ENCODE results near the gene HERC4. TPM values are rescaled to one million over a fixed set of nuclear protein-coding genes. Genes with fewer than 3 reads are reported as not detected.
A peak's percentile ranks its signal among the peaks of the same experiment; 100 is the strongest.

Gene HERC4
- total and polyA plus RNA-seq, 8 donors, result 11.2 to 30.7 (median 14.1) TPM

GRCh38 chr10:68108653-68109052 is 33.6 kb upstream of the HERC4 start:
- Histone ChIP-seq H3K4me3 (peak overlapping the region in 1 of 4 donors; percentile 6), H3K36me3 (no peaks in the 10 kb centered on the region), H3K4me1 (peaks cover 7 to 18% (median 11%) of the 10 kb centered on the region in 3 donors), H3K27ac (peak overlapping the region in 1 of 4 donors; percentile 8), H3K27me3 (no peaks in the 10 kb centered on the region), H3K9me3 (no peaks in the 10 kb centered on the region)
- ATAC-seq (no peak), DNase-seq (no peak), FAIRE-seq (no peak)
- intact Hi-C loops (cut with DNase I), result no loop called here
- TF ChIP-seq, protein P1, sequence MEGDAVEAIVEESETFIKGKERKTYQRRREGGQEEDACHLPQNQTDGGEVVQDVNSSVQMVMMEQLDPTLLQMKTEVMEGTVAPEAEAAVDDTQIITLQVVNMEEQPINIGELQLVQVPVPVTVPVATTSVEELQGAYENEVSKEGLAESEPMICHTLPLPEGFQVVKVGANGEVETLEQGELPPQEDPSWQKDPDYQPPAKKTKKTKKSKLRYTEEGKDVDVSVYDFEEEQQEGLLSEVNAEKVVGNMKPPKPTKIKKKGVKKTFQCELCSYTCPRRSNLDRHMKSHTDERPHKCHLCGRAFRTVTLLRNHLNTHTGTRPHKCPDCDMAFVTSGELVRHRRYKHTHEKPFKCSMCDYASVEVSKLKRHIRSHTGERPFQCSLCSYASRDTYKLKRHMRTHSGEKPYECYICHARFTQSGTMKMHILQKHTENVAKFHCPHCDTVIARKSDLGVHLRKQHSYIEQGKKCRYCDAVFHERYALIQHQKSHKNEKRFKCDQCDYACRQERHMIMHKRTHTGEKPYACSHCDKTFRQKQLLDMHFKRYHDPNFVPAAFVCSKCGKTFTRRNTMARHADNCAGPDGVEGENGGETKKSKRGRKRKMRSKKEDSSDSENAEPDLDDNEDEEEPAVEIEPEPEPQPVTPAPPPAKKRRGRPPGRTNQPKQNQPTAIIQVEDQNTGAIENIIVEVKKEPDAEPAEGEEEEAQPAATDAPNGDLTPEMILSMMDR (IDR thresholded peaks at IDR 0.05), result no peak
- 88 to 91% methylated on average over 11 of the region's 11 CpGs for WGBS, 2 donors

DNA sequence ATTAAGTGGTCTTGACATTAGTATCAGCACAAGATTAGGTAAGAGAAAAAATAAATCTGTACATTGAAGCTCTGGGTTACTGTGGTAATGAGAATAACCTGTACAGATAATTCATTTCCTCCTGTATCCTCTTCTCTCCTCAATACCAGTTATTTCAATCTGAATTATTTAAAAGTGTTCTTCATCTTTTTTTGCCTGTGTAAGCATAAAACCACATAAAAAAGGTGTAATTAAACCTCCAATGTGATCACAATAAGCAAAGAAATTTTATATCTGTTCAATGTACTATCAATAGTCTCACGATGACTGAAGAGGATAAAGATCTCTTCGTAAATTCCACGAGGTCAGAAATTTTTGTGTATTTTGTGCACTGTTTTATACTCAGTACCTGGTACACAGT is 33.0 kb upstream of the HERC4 start:
- ATAC-seq, result peak in 1 of 4 donors; percentile 7

DNA sequence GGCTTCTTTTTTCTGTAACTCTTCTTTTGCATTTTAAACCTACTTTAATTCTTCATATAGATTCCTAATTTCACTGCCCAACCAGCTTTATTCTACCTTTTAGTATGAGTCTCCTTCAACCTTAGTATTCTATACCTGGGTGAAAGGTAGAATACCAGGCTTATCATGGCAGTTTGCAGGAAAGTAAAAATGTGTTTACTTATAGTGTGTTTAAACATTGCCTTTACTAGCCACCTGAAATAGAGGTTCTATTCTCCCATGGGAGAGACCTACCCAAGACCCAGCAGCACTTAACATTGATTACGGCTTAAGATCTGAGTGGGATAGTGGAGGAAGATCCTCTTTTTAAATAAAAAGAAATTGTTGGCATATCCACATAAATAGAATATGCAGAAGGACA is 32.6 kb upstream of the HERC4 start:
- no peaks in the 10 kb centered on the region for H3K27me3 ChIP-seq
- TF ChIP-seq, protein P1 (IDR thresholded peaks at IDR 0.05), result no peak
- intact Hi-C loops (cut with DNase I), result no loop called here
- peak overlapping the region in 1 of 4 donors; percentile 3 for H3K4me3 ChIP-seq
- no peaks in the 10 kb centered on the region for H3K9me3 ChIP-seq
- DNase-seq (no peak), FAIRE-seq (no peak), ATAC-seq (peak in 3 of 4 donors; percentile 64 to 80 (median 77))
- H3K4me1 ChIP-seq, result peaks cover 7 to 18% (median 11%) of the 10 kb centered on the region in 3 donors
- peak overlapping the region in 2 of 4 donors; percentile 5 to 35 for H3K27ac ChIP-seq
- H3K36me3 ChIP-seq, result no peaks in the 10 kb centered on the region
- WGBS, 2 donors, result 39 to 53% methylated on average over 1 of the region's 1 CpG

More for the DNA sequence above, 33.0 kb upstream of the HERC4 start:
- no peak overlapping the region for H3K4me3 ChIP-seq
- DNase-seq (no peak), FAIRE-seq (no peak)
- intact Hi-C loops (cut with DNase I), result no loop called here
- TF ChIP-seq, protein P1 (IDR thresholded peaks at IDR 0.05), result no peak
- no peaks in the 10 kb centered on the region for H3K27me3 ChIP-seq
- no peaks in the 10 kb centered on the region for H3K9me3 ChIP-seq
- peak overlapping the region in 2 of 4 donors; percentile 5 to 35 for H3K27ac ChIP-seq
- peaks cover 7 to 18% (median 11%) of the 10 kb centered on the region in 3 donors for H3K4me1 ChIP-seq
- no peaks in the 10 kb centered on the region for H3K36me3 ChIP-seq
- 37 to 43% methylated on average over 3 of the region's 3 CpGs for WGBS, 2 donors

DNA sequence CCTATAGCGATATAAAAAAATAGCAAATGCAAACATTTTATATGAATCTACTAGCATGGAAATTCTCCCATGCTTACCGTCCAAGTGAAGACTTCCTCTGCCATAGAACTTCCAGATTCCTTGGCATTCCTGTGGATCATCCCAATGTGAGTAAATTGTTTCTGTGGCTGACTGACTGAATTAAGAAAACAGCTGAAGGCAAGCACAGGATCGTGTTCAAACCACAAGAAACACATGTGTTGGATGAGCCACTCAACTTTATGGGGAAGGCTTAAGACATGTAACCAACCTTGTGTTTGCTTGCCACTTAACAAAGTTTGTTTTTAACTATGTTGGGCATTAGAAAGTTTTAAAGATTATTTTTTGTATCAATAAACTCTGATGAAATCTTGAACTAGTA is 31.6 kb upstream of the HERC4 start:
- WGBS, 2 donors, result 63 to 66% methylated on average over 3 of the region's 3 CpGs
- peak in 2 of 4 donors; percentile 6 to 41 for ATAC-seq
- no peaks in the 10 kb centered on the region for H3K9me3 ChIP-seq
- H3K27ac ChIP-seq, result peak overlapping the region in 1 of 4 donors; percentile 3
- TF ChIP-seq, protein P1 (IDR thresholded peaks at IDR 0.05), result no peak
- intact Hi-C loops (cut with DNase I), result no loop called here
- no peak for DNase-seq
- no peaks in the 10 kb centered on the region for H3K36me3 ChIP-seq
- H3K4me3 ChIP-seq, result no peak overlapping the region
- FAIRE-seq, result no peak
- H3K27me3 ChIP-seq, result no peaks in the 10 kb centered on the region
- peaks cover 7 to 18% (median 11%) of the 10 kb centered on the region in 3 donors for H3K4me1 ChIP-seq

DNA sequence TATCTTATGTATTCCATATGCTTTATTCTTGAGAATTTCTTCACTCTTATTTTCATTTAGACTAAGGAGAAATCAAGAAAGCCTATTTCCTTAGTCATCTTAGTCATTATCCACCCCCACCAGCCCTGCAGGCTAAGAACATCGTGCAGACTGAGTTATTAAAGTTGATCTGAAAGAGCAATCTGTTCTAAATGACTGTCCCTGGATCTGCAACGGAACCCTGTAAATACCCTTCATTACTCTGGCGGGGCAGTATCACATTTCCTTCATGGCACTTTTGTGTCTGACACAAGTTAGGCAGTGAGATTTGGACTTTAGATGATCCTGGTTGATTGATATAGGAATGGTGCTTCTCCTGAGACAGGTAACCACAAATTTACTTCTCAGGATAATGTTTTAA is 30.7 kb upstream of the HERC4 start:
- TF ChIP-seq, protein P1 (IDR thresholded peaks at IDR 0.05), result no peak
- Histone ChIP-seq H3K4me1 (peaks cover 7 to 18% (median 11%) of the 10 kb centered on the region in 3 donors), H3K27me3 (no peaks in the 10 kb centered on the region), H3K9me3 (no peaks in the 10 kb centered on the region), H3K36me3 (no peaks in the 10 kb centered on the region), H3K27ac (no peak overlapping the region), H3K4me3 (no peak overlapping the region)
- peak in 1 of 4 donors; percentile 26 for ATAC-seq
- intact Hi-C loops (cut with DNase I), result no loop called here
- FAIRE-seq, result no peak
- 48 to 50% methylated on average over 3 of the region's 3 CpGs for WGBS, 2 donors
- no peak for DNase-seq
